NOMO-1 treated with DMSO at 0.1 percent for 48 hours (cell line): ENCODE results near the gene TEX9.
A peak's percentile ranks its signal among the peaks of the same experiment; 100 is the strongest.
"Not testable (repeated sequence)": the region's sequence is repeated elsewhere in the genome, so short reads cannot be mapped to it uniquely, and the experiment has no call there.

Experiments used
- DNase-seq: peaks from one replicate; lab custom pipeline; 2025; ENCODE audit not compliant: unreplicated experiment; lab: John Stamatoyannopoulos, UW

The TEX9 gene

GRCh38 chr15:56361987-56362386, 3.2 kb upstream of the TEX9 start:
- no peak for DNase-seq

DNA sequence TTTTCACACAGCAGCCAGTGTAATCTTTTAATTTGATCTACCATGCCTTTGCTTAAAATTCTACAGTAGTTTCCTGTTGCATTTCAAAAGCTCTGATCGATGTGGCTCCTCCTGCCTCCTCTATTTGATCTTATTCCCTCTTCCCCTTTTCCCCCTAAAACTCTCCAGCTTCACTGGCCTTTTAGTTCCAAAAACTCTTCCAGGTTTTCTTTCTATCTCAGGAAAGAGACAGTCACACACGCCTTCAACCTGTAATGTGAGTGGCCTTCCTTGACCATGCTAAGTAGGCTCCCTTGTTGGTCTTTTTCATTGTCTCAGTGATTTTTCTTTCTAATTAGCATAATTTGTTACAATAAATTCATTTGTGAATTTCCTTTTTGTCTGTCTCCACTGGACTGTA, 985 bp downstream of the TEX9 start:
- DNase-seq: no peak

DNA sequence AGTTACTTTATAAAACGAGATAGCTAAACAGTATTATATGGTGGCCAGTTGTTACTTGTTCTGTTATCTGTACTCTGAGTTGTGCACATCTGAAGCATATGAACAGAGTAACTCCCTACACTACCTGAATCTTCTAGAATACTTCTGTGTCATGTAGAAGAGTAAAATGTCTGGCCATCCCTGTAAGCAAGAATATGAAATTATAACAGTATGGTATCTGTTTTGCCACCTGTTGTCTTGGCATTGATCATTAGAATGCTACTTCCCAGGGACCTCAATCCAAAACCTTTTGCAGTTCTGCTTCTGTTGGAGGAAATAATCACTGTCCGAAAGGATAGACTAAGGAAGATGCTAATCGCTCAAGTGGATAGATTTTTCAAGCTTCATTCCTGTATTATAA, 1.9 kb downstream of the TEX9 start:
- no peak for DNase-seq

DNA sequence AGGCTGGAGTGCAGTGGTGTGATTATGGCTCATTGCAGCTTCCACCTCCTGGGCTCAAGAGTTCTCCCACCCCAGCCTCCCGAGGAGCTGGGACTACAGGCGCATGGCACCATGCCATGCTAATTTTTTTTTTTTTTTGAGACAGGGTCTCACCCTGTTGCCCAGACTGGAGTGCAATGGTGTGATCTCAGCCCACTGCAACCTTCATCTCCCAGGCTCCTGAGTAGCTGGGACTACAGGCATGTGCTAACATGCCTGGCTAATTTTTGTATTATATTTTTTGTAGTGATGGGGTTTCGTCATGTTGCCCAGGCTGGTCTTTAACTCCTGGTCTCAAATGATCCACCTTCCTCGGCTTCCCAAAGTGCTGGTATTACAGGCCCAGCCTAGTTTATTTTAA, 4.0 kb downstream of the TEX9 start:
- DNase-seq: no peak

DNA sequence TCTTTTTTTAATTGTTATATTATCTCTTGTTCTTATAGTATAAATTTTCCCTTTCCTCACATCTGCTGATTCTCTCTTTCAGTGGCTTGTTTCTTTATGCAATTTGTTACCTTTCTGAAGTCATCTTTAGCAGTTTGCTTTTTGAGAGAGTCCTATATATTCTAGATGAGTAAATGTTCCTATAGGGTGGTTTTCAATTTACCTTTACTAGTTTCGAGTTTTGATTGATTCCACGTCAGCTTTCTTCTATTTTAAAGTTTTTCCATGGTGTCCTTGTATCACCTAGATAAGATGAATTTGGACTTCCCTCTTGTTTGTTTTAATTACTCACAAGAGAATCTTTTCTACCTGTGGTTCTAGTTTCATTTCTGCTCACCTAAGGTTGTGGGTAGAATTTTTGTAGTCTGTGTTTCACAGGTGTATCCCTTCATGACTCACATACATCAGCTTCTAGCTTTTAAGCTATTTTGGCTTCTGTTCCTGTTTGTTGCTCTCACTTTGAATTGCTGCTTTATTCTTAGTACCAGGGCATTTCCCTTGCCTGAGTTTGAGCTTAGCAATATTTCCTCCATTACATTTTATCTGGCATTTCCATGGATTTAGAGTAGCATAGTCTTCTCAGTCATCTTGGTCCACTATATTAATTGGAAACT, 6.4 kb downstream of the TEX9 start:
- DNase-seq: no peak

DNA sequence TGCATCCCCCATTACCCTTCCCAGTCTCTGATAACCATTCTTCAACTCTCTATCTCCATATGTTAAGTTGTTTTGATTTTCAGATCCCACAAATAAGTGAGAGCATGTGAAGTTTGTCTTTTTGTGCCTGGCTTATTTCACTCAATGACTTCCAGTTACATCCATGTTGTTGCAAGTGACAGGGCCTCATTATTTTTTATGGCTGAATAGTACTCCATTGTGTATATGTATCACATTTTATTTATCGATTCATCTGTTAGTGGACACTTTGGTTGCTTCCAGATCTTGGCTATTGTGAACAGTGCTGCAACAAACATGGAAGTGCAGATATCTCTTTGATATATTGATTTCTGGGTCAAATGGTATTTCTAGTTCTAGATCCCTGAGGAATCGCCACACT, 9.5 kb downstream of the TEX9 start:
- DNase-seq: not testable (repeated sequence)

GRCh38 chr15:56377822-56378221, 12.6 kb downstream of the TEX9 start:
- DNase-seq: not testable (repeated sequence)

DNA sequence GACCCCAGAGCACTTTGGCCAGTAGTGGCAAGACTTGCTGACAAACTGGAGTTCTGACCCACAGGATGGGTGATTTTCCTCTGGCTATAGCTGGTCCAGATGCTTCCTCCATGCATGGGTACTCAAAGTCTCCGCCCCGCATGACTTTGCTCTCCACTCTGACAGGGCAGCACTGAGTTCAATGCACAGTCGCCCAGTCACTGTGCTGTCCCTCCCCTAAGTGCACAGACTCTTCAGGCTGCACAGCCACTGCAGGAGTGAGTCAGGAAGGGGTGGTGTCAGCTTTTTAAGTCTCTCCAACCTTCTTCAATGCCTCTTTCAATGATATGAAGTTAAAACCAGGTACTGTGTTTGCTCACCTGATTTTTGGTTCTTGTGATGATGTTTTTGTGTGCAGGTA, 17.8 kb downstream of the TEX9 start:
- no peak for DNase-seq

DNA sequence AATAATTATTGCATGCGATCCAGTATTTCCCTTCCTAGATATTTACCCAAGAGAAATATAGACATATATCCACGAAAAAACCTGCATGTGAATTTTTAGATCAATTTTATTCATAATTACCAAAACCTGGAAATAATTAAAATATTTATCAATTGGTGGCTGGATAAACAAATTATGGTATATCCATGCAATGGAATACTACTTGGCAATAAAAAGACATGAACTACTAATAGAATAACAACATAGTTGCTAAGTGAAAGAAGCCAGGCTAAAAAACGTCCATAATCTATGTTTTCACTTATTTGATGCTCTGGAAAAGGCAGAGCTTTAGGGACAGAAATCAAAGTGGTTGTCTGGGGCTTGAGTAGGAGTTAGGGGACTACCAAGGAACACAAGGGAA, 20.7 kb downstream of the TEX9 start:
- no peak for DNase-seq

- DNase-seq: no peak
These were observed 25.6 kb downstream of the TEX9 start for GRCh38 chr15:56390739-56391267.

DNA sequence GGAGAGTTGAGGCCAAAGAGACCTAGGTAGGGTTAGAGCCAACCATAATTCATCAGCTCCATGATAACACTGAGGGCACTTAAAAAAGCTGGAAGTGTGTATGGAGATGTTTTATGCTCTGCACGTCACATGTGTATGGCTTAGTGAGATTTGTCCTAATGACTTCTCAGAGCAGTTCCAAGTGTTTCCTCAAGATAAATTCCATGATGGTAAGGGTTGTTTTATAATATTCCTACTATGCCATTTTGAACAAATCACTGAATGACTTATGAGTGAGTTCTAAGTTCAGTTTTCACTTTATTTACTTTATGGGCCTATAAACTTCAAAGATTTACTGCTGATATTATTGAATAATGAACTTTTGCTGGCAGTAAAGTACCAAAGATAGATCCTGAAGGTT, 28.1 kb downstream of the TEX9 start:
- DNase-seq: no peak

DNA sequence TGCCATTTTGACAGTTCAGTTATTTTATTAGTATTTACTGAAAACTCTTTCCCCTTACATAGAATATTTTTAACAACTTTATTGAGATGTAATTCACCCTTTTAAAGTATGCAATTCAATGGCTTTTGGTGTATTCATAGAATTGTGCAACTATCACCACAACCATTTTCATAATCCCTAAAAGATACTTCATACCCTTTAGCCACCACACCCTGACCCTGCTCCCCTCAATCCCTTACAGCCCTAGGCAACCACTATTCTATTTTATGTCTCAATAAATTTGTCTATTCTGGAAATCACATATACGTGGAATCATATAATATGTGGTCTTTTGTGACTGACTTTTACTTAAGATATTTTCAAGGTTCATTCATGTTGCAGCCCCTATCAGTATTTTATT, 29.7 kb downstream of the TEX9 start:
- DNase-seq: no peak

DNA sequence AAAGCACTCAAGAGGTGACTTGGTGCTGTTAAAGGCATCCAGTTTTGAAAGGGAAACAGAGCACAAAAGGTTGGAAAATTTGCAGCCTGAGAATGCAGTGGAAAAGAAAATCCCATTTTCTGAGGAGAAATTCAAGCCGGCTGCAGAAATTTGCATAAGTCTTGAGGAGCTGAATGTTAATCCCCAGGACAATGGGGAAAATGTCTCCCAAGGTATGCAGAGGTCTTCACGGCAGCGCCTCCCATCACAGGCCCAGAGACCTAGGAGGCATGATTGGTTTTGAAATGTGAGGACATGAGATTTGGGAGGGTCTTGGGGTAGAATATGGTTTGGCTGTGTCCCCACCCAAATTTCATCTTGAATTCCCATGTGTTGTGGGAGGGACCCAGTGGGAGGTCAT, 32.1 kb downstream of the TEX9 start:
- not testable (repeated sequence) for DNase-seq

DNA sequence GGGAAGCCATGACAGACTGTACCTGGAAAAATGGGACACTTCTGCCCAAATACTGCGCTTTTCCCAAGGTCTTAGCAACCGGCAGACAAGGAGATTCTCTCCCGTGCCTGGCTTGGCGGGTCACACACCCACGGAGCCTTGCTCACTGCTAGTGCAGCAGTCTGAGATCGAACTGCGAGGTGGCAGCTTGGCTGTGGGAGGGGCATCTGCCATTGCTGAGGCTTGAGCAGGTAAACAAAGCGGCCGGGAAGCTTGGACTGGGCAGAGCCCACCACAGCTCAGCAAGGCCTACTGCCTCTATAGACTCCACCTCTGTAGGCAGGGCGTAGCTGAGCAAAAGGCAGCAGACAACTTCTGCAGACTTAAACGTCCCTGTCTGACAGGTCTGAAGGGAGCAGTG, 34.0 kb downstream of the TEX9 start:
- not testable (repeated sequence) for DNase-seq

GRCh38 chr15:56410721-56411120, 45.5 kb downstream of the TEX9 start:
- DNase-seq: no peak

- DNase-seq: no peak
These were observed 46.0 kb downstream of the TEX9 start for GRCh38 chr15:56411122-56411749.

DNA sequence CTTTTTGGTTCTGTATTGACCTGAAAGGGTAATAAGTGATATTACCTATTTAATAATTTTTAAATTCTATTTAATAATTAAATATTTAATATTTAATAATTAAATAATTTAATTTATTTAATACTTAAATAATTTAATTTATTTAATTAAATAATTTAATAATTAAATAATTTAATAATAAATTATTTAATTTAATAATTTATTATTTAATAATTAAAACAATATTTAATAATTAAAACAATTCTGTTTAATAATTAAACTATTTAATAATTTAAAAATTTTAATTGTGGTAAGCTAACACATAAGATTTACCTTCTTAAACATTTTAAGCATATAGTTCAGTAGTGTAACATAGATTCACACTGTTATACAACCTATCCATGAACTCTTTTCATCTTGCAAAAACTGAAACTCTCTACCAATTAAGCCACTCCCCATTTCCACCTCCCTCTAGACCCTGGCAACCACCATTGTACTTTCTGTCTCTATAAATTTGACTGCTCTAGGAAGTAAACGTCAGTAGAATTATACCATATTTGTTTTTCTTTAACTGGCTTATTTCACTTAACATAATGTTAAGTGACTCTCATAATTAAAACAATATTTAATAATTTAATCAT, 48.0 kb downstream of the TEX9 start:
- DNase-seq: not testable (repeated sequence)

DNA sequence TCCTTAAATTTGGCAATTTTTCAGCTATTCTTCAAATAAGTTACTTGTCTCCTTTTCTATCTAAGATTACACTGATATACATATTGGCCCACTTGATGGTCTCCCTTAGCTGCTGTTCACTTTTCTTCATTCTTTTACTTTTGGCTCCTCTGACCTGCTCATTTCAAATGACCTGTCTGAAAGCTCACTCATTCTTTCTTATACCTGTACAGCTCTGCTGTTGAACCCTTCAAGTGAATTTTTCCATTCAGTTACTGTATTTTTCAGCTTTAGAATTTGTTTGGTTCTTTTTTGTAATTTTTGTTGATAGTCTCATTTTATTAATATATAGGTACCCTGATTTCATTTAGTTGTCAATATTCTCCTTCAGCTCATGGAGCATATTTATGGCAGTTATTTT, 60.0 kb downstream of the TEX9 start:
- no peak for DNase-seq

GRCh38 chr15:56425976-56426375, 60.8 kb downstream of the TEX9 start:
- no peak for DNase-seq

- DNase-seq: peak; percentile 19
These were observed 63.7 kb downstream of the TEX9 start for GRCh38 chr15:56428821-56429458.

GRCh38 chr15:56432304-56432703, 67.1 kb downstream of the TEX9 start:
- DNase-seq: no peak

- no peak for DNase-seq
These were observed 75.1 kb downstream of the TEX9 start for GRCh38 chr15:56440214-56440770.
